Spinal cord (tissue), 10 donors: ENCODE results near the gene TMPRSS11A. TPM values are rescaled to one million over a fixed set of nuclear protein-coding genes. Genes with fewer than 3 reads are reported as not detected.
A peak's percentile ranks its signal among the peaks of the same experiment; 100 is the strongest.

Experiments
- DNase-seq, 6 donors: peaks; one replicate each; pipeline versions ENCODE4 v3.0.0 to v3.0.0-alpha.2; 2013 to 2015; ENCODE audit warnings: low spot score in 6 of 6, low read depth in 4 of 6
- H3K27ac ChIP-seq: one replicate; pipeline ENCODE4 v1.5.1; 2013; ENCODE audit warnings: low read depth, low read length, control low read depth
- H3K27me3 ChIP-seq: one replicate; pipeline ENCODE4 v1.6.1; 2013; ENCODE audit warnings: low read length; ENCODE audit not compliant: control insufficient read depth, insufficient read depth
- H3K36me3 ChIP-seq: one replicate; pipeline ENCODE4 v1.6.1; 2013; ENCODE audit warnings: low read length; ENCODE audit not compliant: control insufficient read depth, insufficient read depth
- H3K4me1 ChIP-seq: one replicate; pipeline ENCODE4 v1.6.1; 2013; ENCODE audit warnings: low read length; ENCODE audit not compliant: control insufficient read depth, insufficient read depth
- H3K4me3 ChIP-seq: one replicate; pipeline ENCODE4 v1.5.1; 2013; ENCODE audit warnings: low read depth, low read length, control low read depth
- H3K9me3 ChIP-seq: one replicate; pipeline ENCODE4 v1.6.1; 2013; ENCODE audit warnings: low read length; ENCODE audit not compliant: control insufficient read depth, insufficient read depth
- WGBS: methylation state at CpG from one replicate; pipeline ENCODE4 v1.1.5; 2013; ENCODE audit warnings: missing lambda C conversion rate; ENCODE audit not compliant: insufficient coverage; 5-methylcytosine and 5-hydroxymethylcytosine counted together
- long read RNA-seq, 4 donors: transcript quantifications; one replicate each; lab custom pipeline, GENCODE V29; 2026
- polyA plus RNA-seq, 2 donors: library from polyadenylated mRNA; unstranded; fragments of 120-200 nt; gene quantifications; one replicate each; pipeline ENCODE4 v1.2.1, GENCODE V29; 2013; ENCODE audit not compliant: insufficient read length in 2 of 2
- total RNA-seq, 2 donors: library from RNA; depleted of rRNA in 1 of 2; stranded (reverse); fragments of 120-200 nt in 1 of 2; fragments of >200 nt in 1 of 2; gene quantifications; one replicate each; pipeline versions ENCODE4 v1.2.3 to v1.2.4, GENCODE V29; 2013 to 2014
- donor health status: healthy.

TMPRSS11A gene
- total RNA-seq: not detected
- polyA plus RNA-seq: under 1 TPM in 1 of 2 donors, not detected in 1; 0.05 TPM
- long read RNA-seq, donor 1: 0 reads
- long read RNA-seq, donor 2: 0 reads
- long read RNA-seq, donor 3: 0 reads
- long read RNA-seq, donor 4: 0 reads

DNA sequence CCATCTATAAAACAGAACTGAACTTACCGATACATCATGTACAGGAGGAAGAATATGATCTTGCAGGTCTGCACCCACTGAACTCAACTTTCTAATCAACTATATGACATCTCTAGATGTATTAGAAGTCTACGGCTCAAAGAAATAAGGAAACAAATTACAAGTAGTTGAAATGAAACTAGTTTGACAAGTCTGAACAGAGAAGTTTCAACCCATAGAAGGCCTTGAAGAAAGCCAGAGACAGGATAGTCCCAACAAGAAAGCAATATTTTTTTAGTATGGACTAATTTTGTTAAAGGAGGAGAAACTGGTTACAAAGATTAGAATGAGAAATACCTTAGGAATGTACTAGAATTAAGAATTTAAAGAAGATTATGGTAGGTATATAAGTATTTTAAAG is at the start of gene TMPRSS11A:
Gene TMPRSS11A, minus strand, starts transcription at position 138 of the 400 bp plus-strand sequence. Its CDS starts 100 bp downstream, at position 38.
- WGBS: no CpG with 5 or more reads among the region's 2 CpGs
- Histone ChIP-seq H3K9me3 (peaks cover 3% of the 10 kb centered on the region), H3K4me3 (no peak within 1 kb of the TSS), H3K27me3 (no peaks in the 10 kb centered on the region), H3K27ac (no peak within 1 kb of the TSS), H3K4me1 (no peaks in the 10 kb centered on the region), H3K36me3 (no peaks in the 10 kb centered on the region)
- no peak for DNase-seq

DNA sequence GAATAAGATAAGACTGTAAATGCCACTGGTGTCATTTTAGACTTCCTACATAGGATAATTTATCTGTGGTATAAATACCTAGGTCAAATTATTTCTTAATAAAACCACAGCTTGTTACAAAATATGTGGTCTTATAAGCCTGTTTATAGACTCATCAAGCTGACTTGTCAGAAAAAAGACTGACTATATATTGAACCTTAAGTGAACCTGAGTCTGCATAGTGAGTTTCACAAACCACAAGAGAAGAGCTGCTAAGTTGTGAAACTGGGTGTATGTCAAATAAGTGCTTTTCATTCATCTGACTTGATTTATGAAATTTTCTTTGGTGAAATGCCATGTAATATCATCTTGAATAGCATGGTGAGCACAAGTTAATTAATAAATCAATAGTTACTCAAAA is 48.4 kb upstream of the TMPRSS11A start:
- no peak for DNase-seq
- no peaks in the 10 kb centered on the region for H3K9me3 ChIP-seq
- no peaks in the 10 kb centered on the region for H3K4me1 ChIP-seq
- H3K27me3 ChIP-seq: no peaks in the 10 kb centered on the region
- no peak overlapping the region for H3K27ac ChIP-seq
- H3K4me3 ChIP-seq: no peak overlapping the region
- H3K36me3 ChIP-seq: no peaks in the 10 kb centered on the region

DNA sequence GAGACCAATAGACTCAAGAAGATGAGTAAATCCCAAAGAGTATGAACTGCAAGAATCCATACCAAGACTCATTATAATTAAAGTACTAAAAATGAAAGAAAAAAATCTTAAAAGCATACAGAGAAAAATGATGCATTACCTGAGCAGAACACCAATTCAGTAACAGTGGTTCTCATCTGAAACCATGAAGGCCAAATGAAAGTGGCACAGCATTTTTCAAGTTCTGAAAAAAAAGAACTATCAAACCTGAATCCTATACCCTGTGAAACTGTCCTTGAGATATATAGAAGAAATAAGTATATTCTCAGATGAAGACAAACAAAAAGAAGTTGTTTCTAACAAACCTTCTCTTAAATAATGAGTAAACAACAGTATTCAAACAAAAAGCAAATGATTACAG is 39.6 kb upstream of the TMPRSS11A start:
- H3K9me3 ChIP-seq: no peaks in the 10 kb centered on the region
- H3K27me3 ChIP-seq: no peaks in the 10 kb centered on the region
- H3K27ac ChIP-seq: no peak overlapping the region
- no peaks in the 10 kb centered on the region for H3K4me1 ChIP-seq
- H3K4me3 ChIP-seq: no peak overlapping the region
- no peaks in the 10 kb centered on the region for H3K36me3 ChIP-seq
- DNase-seq: no peak

GRCh38 chr4:67996127-67996526 is 32.8 kb upstream of the TMPRSS11A start:
- Histone ChIP-seq H3K27ac (no peak overlapping the region), H3K4me3 (no peak overlapping the region), H3K27me3 (no peaks in the 10 kb centered on the region), H3K9me3 (no peaks in the 10 kb centered on the region), H3K4me1 (no peaks in the 10 kb centered on the region), H3K36me3 (no peaks in the 10 kb centered on the region)
- no peak for DNase-seq
- WGBS: no CpG with 5 or more reads among the region's 1 CpG

GRCh38 chr4:67988991-67989390 is 25.7 kb upstream of the TMPRSS11A start:
- H3K36me3 ChIP-seq: no peaks in the 10 kb centered on the region
- WGBS: 94% methylated on average over 2 of the region's 5 CpGs
- no peak for DNase-seq
- H3K4me1 ChIP-seq: no peaks in the 10 kb centered on the region
- no peak overlapping the region for H3K27ac ChIP-seq
- no peak overlapping the region for H3K4me3 ChIP-seq
- H3K9me3 ChIP-seq: no peaks in the 10 kb centered on the region
- no peaks in the 10 kb centered on the region for H3K27me3 ChIP-seq

DNA sequence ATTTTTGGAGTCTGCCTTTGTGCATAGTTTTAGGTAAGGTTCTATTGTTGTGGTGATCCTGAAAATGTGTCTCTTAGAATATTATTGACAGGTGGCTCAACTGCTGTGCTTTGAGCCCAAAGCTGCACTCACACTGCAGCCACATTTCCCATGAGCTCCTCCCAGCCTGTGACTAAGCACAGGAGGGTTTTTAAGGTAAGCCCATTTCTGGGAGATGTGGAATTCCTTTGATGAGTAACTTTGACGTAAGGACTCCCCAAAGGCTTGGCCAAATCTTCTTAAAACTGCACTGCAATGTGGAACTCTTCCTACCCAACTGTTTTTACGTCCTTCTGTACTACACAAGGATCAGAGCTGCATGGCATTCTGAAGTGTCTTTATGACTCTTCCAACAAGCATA is 20.0 kb upstream of the TMPRSS11A start:
- WGBS: 0% methylated on average over 1 of the region's 2 CpGs
- Histone ChIP-seq H3K27ac (no peak overlapping the region), H3K4me1 (no peaks in the 10 kb centered on the region), H3K9me3 (no peaks in the 10 kb centered on the region), H3K27me3 (no peaks in the 10 kb centered on the region), H3K4me3 (no peak overlapping the region), H3K36me3 (no peaks in the 10 kb centered on the region)
- DNase-seq: no peak

- no peaks in the 10 kb centered on the region for H3K27me3 ChIP-seq
- H3K4me3 ChIP-seq: no peak overlapping the region
- DNase-seq: no peak
- no peaks in the 10 kb centered on the region for H3K9me3 ChIP-seq
- H3K4me1 ChIP-seq: no peaks in the 10 kb centered on the region
- H3K36me3 ChIP-seq: no peaks in the 10 kb centered on the region
- 100% methylated on average over 1 of the region's 6 CpGs for WGBS
- no peak overlapping the region for H3K27ac ChIP-seq
Observed at GRCh38 chr4:67980512-67980911, 17.2 kb upstream of the TMPRSS11A start.

- H3K4me3 ChIP-seq: no peak overlapping the region
- no peak for DNase-seq
- no peaks in the 10 kb centered on the region for H3K4me1 ChIP-seq
- WGBS: no CpG with 5 or more reads among the region's 1 CpG
- H3K9me3 ChIP-seq: no peaks in the 10 kb centered on the region
- no peaks in the 10 kb centered on the region for H3K27me3 ChIP-seq
- H3K27ac ChIP-seq: no peak overlapping the region
- no peaks in the 10 kb centered on the region for H3K36me3 ChIP-seq
Observed at GRCh38 chr4:67973608-67974007, 10.3 kb upstream of the TMPRSS11A start.

GRCh38 chr4:67954890-67955289 is 8.4 kb downstream of the TMPRSS11A start:
- H3K27me3 ChIP-seq: no peaks in the 10 kb centered on the region
- no peak overlapping the region for H3K4me3 ChIP-seq
- no peaks in the 10 kb centered on the region for H3K36me3 ChIP-seq
- DNase-seq: peak in 1 of 6 donors; percentile 69
- no peaks in the 10 kb centered on the region for H3K4me1 ChIP-seq
- peaks cover 3% of the 10 kb centered on the region for H3K9me3 ChIP-seq
- no peak overlapping the region for H3K27ac ChIP-seq

- Histone ChIP-seq H3K4me3 (no peak overlapping the region), H3K27me3 (no peaks in the 10 kb centered on the region), H3K36me3 (no peaks in the 10 kb centered on the region), H3K27ac (no peak overlapping the region), H3K9me3 (no peaks in the 10 kb centered on the region), H3K4me1 (no peaks in the 10 kb centered on the region)
- no peak for DNase-seq
- no CpG with 5 or more reads among the region's 3 CpGs for WGBS
Observed at GRCh38 chr4:67941074-67941473, 22.2 kb downstream of the TMPRSS11A start.
